ENCODE measurements around the gene HIF1AN. TPM values are rescaled to one million over a fixed set of nuclear protein-coding genes. Genes with fewer than 3 reads are reported as not detected.

The HIF1AN gene
- total and polyA plus RNA-seq, 2 of the 8 experiments (the other 6 are each of a cell fraction or from before 2014, with no cell fraction given): 10.9 to 62.8 TPM

DNA sequence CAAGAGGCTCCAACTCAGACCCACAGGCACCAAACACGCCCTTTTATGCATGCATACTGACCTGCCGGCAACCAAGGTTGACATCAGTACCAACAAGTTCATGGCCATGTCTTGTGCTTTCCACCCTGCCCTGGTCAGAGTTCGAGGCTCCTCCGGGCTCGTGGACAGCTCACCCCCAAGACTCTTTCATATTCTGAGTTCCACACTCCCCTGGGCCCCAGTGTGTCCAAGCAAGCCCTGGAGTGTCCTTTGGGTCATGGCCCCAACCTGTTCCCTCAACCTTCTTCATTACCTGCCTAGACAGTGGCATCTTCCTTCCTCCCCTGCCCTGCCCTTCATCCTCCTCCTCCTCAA is 40.5 kb downstream of the HIF1AN start:
- H3K27me3 ChIP-seq (replicated peaks in 1 of 4; ENCODE audit: control insufficient read depth in 3 of 4, extremely low read depth in 1 of 4, insufficient read depth in 3 of 4, low read length in 3 of 4): peaks cover 0 to 4% (median 0%) of the 10 kb centered on the region in 4 experiments; a peak in 3 of 7 replicates
- POLR2A ChIA-PET (ENCODE audit: partially characterized antibody): no interaction called here
- CTCF ChIA-PET (ENCODE audit: partially characterized antibody): interaction anchor here (0.6 to 4.4 kb wide), 11 partner anchors 8 to 303 kb away, joined by 3 to 40 read pairs (median 3); no protein-coding TSS in a partner anchor

More for the DNA sequence above, 40.5 kb downstream of the HIF1AN start:
- H4K20me1 ChIP-seq (replicated peaks in 1 of 2; ENCODE audit: control insufficient read depth in 1 of 2, insufficient read depth in 2 of 2, low read length in 2 of 2): no peaks in the 10 kb centered on the region
- 88% methylated on average over 5 of the region's 5 CpGs; no CpG with 5 or more reads in 1 of the 2 experiments for whole genome bisulfite sequencing, 2 experiments (ENCODE audit: extremely low coverage in 1 of 2, insufficient coverage in 1 of 2, insufficient read length in 1 of 2, insufficient replicate concordance in 2 of 2, low coverage in 1 of 2, low lambda C conversion rate in 2 of 2, missing lambda C conversion rate in 1 of 2)
- no peak for TF ChIP-seq CTCF (IDR thresholded peaks at IDR 0.05; ENCODE audit: control extremely low read depth in 1 of 3, insufficient read depth in 1 of 3, low read depth in 1 of 3, low read length in 3 of 3)
- TF ChIP-seq RNF2 (IDR thresholded peaks at IDR 0.05; ENCODE audit: borderline replicate concordance, low read depth, low read length, missing control alignments, poor library complexity, severe bottlenecking): no peak
- no peak for TF ChIP-seq POLR2AphosphoS5 (IDR thresholded peaks at IDR 0.05; ENCODE audit: low read depth, low read length)
- no peak for TF ChIP-seq NRF1 (IDR thresholded peaks at IDR 0.05; ENCODE audit: low read depth, low read length)
- no peak for TF ChIP-seq NANOG (IDR thresholded peaks at IDR 0.05; ENCODE audit: insufficient read depth, low read depth, low read length, poor library complexity, severe bottlenecking)
- TF ChIP-seq ASH2L (IDR thresholded peaks at IDR 0.05; ENCODE audit: low read length): no peak
- no peak for TF ChIP-seq EZH2 (IDR thresholded peaks at IDR 0.05; ENCODE audit: low read depth, low read length, severe bottlenecking)
- no peak for TF ChIP-seq RBBP5 (IDR thresholded peaks at IDR 0.05; ENCODE audit: borderline replicate concordance, low read depth, low read length)
- TF ChIP-seq CREB1 (IDR thresholded peaks at IDR 0.05): no peak
- no peak for TF ChIP-seq SAP30 (IDR thresholded peaks at IDR 0.05; ENCODE audit: insufficient read depth, insufficient replicate concordance, low read length)
- no peak for TF ChIP-seq HDAC6 (IDR thresholded peaks at IDR 0.05; ENCODE audit: low read depth, low read length)
- H2BK15ac ChIP-seq (ENCODE audit: low read length): no peak overlapping the region
- no peak overlapping the region for H2AFZ ChIP-seq (ENCODE audit: low read length)
- FAIRE-seq (no peak), DNase-seq (ENCODE audit: low read depth in 1 of 2, low spot score in 2 of 2) (no peak)
- no peaks in the 10 kb centered on the region for H3K36me3 ChIP-seq (ENCODE audit: control insufficient read depth in 2 of 4, insufficient read depth in 4 of 4, low read length in 3 of 4)
- H3K79me2 ChIP-seq (ENCODE audit: control insufficient read depth in 1 of 2, insufficient read depth in 2 of 2, low read length in 2 of 2): no peaks in the 10 kb centered on the region
- H3K18ac ChIP-seq (ENCODE audit: extremely low read depth, low read length): no peak overlapping the region
- H3K79me1 ChIP-seq (ENCODE audit: low read depth, low read length): no peaks in the 10 kb centered on the region
- H2AK5ac ChIP-seq (ENCODE audit: low read depth, low read length): no peak overlapping the region
- H3K14ac ChIP-seq (ENCODE audit: insufficient read length): no peak overlapping the region
- no peak overlapping the region for H2BK5ac ChIP-seq (ENCODE audit: low read depth, low read length)
- no peaks in the 10 kb centered on the region for H3K4me1 ChIP-seq (replicated peaks in 1 of 4; ENCODE audit: control insufficient read depth in 3 of 4, insufficient read depth in 4 of 4, low read length in 3 of 4)
- H2BK20ac ChIP-seq (ENCODE audit: low read length): no peak overlapping the region
- no peak overlapping the region for H4K8ac ChIP-seq (ENCODE audit: extremely low read depth, insufficient read depth, low read length)
- no peaks in the 10 kb centered on the region; the same call in 1 of the 2 replicates for H3K23me2 ChIP-seq (ENCODE audit: low read depth, low read length)
- H3K4me3 ChIP-seq (ENCODE audit: extremely low read depth in 1 of 4, insufficient read depth in 2 of 4, low read depth in 3 of 4, low read length in 4 of 4): no peak overlapping the region
- H3K23ac ChIP-seq (ENCODE audit: insufficient read length): no peak overlapping the region
- no peak overlapping the region for H3K27ac ChIP-seq (ENCODE audit: low read depth, low read length)
- no peak overlapping the region; a peak in 1 of 7 replicates for H3K9ac ChIP-seq (replicated peaks in 1 of 4; ENCODE audit: extremely low read depth in 1 of 4, low read depth in 3 of 4, low read length in 3 of 4)
- H2BK12ac ChIP-seq (ENCODE audit: low read depth, low read length): no peak overlapping the region
- H3K4ac ChIP-seq (replicated peaks; ENCODE audit: insufficient read length, low read depth, low read length): no peak overlapping the region
- no peak overlapping the region for H3K4me2 ChIP-seq (ENCODE audit: insufficient read depth in 1 of 2, low read depth in 2 of 2, low read length in 2 of 2)
- no peaks in the 10 kb centered on the region for H3K9me3 ChIP-seq (ENCODE audit: insufficient read depth in 2 of 2, low read depth in 1 of 2, low read length in 1 of 2)
- no peak overlapping the region for H3K56ac ChIP-seq (replicated peaks; ENCODE audit: insufficient read length, low read depth, low read length)
- no peak overlapping the region for H4K91ac ChIP-seq (replicated peaks; ENCODE audit: insufficient read length, low read length)
- H2BK120ac ChIP-seq (replicated peaks; ENCODE audit: low read depth, low read length): no peak overlapping the region
- no peak overlapping the region for H4K5ac ChIP-seq (ENCODE audit: insufficient read length, low read depth, low read length)

Measured in H1 (cell line).